Measurements from ENCODE around the gene ZNF296.

The ZNF296 gene

GRCh38 chr19:45097776-45098520 is 21.7 kb upstream of the ZNF296 start:
- Mint-ChIP-seq H3K27me3 (no peaks in the 10 kb centered on the region), H3K36me3 (ENCODE audit: low read depth) (peaks cover 26% of the 10 kb centered on the region), H3K4me1 (ENCODE audit: low read depth) (peaks cover 75% of the 10 kb centered on the region), H3K27ac (peak overlapping the region; percentile 75), H3K9me3 (no peaks in the 10 kb centered on the region), H3K4me3 (no peak overlapping the region)

GRCh38 chr19:45097450-45097775 is 21.1 kb upstream of the ZNF296 start:
- Mint-ChIP-seq H3K36me3 (ENCODE audit: low read depth) (peaks cover 26% of the 10 kb centered on the region), H3K27ac (peak overlapping the region; percentile 75), H3K4me1 (ENCODE audit: low read depth) (peaks cover 75% of the 10 kb centered on the region), H3K4me3 (no peak overlapping the region), H3K9me3 (no peaks in the 10 kb centered on the region), H3K27me3 (no peaks in the 10 kb centered on the region)

- H3K4me1 Mint-ChIP-seq (ENCODE audit: low read depth): peaks cover 77% of the 10 kb centered on the region
- no peaks in the 10 kb centered on the region for H3K9me3 Mint-ChIP-seq
- H3K4me3 Mint-ChIP-seq: no peak overlapping the region
- peaks cover 30% of the 10 kb centered on the region for H3K36me3 Mint-ChIP-seq (ENCODE audit: low read depth)
- peak overlapping the region; percentile 80 for H3K27ac Mint-ChIP-seq
- no peaks in the 10 kb centered on the region for H3K27me3 Mint-ChIP-seq
Measured at GRCh38 chr19:45096700-45097099, 20.4 kb upstream of the ZNF296 start.

DNA sequence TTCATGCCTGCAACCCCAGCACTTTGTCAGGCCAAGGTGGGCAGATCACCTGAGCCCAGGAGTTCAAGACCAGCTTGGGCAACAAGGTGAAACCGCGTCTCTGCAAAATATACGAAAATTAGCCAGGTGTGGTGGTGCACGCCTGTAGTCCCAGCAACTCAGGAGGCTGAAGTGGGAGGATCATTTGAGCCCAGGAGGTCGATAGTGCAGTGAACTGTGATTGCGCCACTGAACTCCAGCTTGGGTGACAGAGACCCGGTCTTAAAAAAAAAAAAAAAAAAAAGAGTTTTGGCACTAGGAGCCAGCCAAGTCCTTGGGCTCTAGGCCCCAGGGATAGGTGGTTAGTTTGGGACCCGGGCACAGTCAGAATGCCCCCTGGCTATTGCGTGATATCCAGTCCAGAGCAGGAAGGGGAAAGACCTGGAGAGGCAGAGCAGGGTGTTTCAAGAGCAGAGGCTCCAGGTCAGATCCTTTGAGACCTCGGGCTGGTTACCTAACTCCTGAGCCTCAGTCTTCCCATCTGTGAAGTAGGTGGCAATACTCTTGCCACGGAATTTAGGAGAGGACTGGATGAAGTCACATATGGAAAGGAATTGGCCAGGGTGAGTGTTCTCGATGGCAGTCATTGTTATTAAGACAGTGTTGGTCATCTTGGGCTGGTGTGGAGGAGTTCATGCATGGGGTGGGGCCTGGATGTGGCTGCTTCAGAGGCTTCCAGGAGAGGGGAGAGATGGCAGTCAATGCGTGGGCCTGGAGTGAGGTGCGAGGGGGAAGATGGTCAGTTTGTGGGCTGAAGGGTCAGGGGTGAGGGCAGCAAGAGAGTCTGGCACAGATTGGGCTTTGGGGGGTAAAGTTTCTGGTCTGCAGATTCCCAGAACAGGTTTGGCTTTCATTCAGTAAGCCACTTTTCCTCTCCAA is 19.5 kb upstream of the ZNF296 start:
- H3K4me1 Mint-ChIP-seq (ENCODE audit: low read depth): peaks cover 77% of the 10 kb centered on the region
- peaks cover 3% of the 10 kb centered on the region for H3K9me3 Mint-ChIP-seq
- no peak overlapping the region for H3K4me3 Mint-ChIP-seq

GRCh38 chr19:45094707-45095106 is 18.4 kb upstream of the ZNF296 start:
- Mint-ChIP-seq H3K27me3 (no peaks in the 10 kb centered on the region), H3K4me1 (ENCODE audit: low read depth) (peaks cover 76% of the 10 kb centered on the region), H3K36me3 (ENCODE audit: low read depth) (peaks cover 47% of the 10 kb centered on the region), H3K27ac (peak overlapping the region; percentile 67), H3K4me3 (peak overlapping the region; percentile 94), H3K9me3 (peaks cover 3% of the 10 kb centered on the region)

More for the DNA sequence above, 19.5 kb upstream of the ZNF296 start:
- Mint-ChIP-seq H3K36me3 (ENCODE audit: low read depth) (peaks cover 40% of the 10 kb centered on the region), H3K27ac (peak overlapping the region; percentile 80), H3K27me3 (no peaks in the 10 kb centered on the region)

GRCh38 chr19:45094137-45094536 is 17.9 kb upstream of the ZNF296 start:
- Mint-ChIP-seq H3K4me1 (ENCODE audit: low read depth) (peaks cover 74% of the 10 kb centered on the region), H3K36me3 (ENCODE audit: low read depth) (peaks cover 48% of the 10 kb centered on the region), H3K9me3 (peaks cover 3% of the 10 kb centered on the region), H3K4me3 (peak overlapping the region; percentile 94), H3K27ac (peak overlapping the region; percentile 89), H3K27me3 (no peaks in the 10 kb centered on the region)

DNA sequence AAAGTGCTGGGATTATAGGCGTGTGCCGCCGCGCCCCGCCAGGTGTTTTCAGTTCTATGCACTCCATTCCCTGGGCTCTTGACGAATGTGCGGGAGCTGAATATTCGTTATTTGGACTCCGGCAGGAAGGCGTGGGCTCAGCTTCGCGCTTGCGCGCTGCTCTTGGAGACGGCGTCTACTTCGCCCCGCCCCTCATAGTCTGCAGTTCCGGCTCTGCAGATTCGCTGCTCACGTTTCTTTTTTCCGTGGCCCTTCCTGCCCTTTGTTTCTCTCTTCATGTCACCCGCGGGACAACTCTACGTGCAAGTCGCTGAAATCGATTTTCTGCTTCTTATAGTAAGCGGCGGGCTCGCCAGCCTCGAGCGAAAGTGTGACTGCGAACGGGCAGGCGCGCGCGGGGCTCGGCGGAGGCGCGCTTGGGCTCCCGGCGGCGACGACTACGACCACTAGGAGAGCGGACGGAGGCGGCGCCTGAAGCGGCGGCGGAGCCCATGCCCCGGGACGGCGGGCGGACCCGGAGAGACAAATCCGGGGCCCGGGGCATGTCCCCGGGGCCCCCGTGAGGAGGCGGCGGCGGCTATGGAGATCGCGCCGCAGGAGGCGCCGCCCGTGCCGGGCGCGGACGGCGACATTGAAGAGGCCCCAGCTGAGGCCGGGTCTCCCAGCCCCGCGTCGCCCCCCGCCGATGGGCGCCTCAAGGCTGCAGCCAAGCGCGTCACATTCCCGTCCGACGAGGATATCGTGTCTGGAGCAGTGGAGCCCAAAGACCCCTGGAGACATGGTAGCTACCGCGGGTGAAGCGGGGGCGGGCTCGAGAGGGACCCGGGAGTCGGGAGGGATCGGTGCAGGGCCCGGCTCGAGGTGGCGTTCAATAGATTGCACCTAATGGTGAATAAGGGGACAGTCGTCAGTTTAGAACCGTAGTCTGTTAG is 16.7 kb upstream of the ZNF296 start, which contains the start of gene PPP1R37:
Gene PPP1R37 (plus strand): TSS at position 433 of the 932 bp plus-strand sequence. CDS start 147 bp downstream, at position 580.
- H3K27me3 Mint-ChIP-seq: no peaks in the 10 kb centered on the region
- H3K9me3 Mint-ChIP-seq: peaks cover 3% of the 10 kb centered on the region
- peaks cover 66% of the 10 kb centered on the region for H3K4me1 Mint-ChIP-seq (ENCODE audit: low read depth)
- peak within 1 kb of the TSS; percentile 99 for H3K27ac Mint-ChIP-seq
- H3K36me3 Mint-ChIP-seq (ENCODE audit: low read depth): peaks cover 51% of the 10 kb centered on the region
- H3K4me3 Mint-ChIP-seq: peak within 1 kb of the TSS; percentile 94

DNA sequence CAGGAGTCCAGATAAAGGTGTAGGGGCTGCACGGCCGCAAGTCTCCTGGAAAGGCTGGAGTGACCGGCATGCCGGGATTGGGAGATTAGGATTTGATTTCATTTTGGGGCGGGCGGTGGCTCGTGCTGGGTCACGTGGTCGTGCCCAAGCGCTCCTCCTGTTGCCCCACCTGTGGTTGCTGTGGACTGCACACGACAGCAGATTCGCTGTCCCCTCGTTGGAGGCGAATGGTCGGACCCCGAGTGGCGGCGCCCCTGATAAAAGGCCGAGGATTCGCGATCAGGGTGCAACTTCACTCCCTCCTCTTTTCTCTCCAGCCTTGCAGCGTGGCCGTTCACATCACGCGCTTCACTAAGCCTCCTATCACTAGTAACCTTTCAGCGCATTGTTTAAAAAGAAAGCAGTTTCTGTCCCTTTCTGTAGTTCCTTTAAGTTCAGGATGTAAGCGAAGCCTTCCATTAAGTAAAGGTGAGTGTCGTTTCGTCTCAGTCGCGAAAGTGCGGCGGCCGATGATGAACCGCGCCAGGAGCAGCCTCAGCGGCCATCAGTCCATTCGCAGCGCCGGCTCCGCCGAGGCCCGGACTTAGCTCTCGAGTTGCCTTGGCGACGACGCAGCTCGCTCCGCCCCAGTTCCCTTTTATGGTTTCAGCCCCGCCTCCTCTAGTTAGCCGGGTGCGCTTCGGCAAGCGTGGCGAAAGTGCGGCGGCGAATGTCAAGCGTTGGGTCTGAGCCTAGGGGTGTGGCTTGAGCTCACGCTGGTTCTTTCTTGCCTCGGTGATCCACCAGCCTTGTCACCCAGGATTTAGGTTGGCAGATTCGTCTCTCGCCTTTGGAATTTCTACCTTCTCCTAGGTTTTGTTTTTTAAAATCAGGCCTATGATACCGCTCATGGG is 15.0 kb upstream of the ZNF296 start:
- H3K4me1 Mint-ChIP-seq (ENCODE audit: low read depth): peaks cover 64% of the 10 kb centered on the region
- H3K36me3 Mint-ChIP-seq (ENCODE audit: low read depth): peaks cover 60% of the 10 kb centered on the region
- H3K4me3 Mint-ChIP-seq: peak overlapping the region; percentile 94
- peaks cover 3% of the 10 kb centered on the region for H3K9me3 Mint-ChIP-seq
- H3K27ac Mint-ChIP-seq: peak overlapping the region; percentile 92
- H3K27me3 Mint-ChIP-seq: no peaks in the 10 kb centered on the region

DNA sequence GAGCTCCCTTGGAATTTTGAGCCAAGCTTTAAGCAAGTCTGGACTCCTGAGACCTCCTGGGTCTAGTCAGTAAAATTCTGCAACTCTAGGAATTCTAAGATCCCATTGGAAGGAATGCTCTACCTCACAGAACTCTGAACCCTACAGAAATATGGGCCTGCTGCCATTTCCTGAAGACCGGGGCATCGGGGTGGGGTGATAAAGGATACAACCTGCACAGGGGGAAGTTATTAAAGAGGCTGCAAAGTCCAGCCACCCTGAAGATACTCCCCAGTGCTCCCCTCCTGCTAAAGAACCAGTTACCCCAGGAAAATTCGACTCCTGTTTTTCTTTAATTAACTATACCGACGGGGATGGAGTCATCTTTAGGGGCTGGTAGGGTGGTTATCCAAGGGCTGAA is 14.3 kb upstream of the ZNF296 start:
- Mint-ChIP-seq H3K4me1 (ENCODE audit: low read depth) (peaks cover 60% of the 10 kb centered on the region), H3K4me3 (no peak overlapping the region), H3K27me3 (no peaks in the 10 kb centered on the region), H3K36me3 (ENCODE audit: low read depth) (peaks cover 57% of the 10 kb centered on the region), H3K9me3 (peaks cover 3% of the 10 kb centered on the region), H3K27ac (no peak overlapping the region)

DNA sequence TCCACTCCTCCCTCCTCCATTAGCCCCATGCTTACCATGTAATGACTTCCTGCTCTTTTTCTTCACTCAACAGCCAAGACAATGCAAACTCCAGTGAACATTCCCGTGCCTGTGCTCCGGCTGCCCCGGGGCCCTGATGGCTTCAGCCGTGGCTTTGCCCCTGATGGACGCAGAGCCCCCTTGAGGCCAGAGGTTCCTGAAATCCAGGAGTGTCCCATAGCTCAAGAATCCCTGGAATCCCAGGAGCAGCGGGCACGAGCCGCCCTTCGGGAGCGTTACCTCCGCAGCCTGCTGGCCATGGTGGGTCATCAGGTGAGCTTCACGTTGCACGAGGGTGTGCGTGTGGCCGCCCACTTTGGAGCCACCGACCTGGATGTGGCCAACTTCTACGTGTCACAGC is 13.8 kb upstream of the ZNF296 start:
- Mint-ChIP-seq H3K4me1 (ENCODE audit: low read depth) (peaks cover 57% of the 10 kb centered on the region), H3K4me3 (no peak overlapping the region), H3K9me3 (peaks cover 3% of the 10 kb centered on the region), H3K36me3 (ENCODE audit: low read depth) (peaks cover 62% of the 10 kb centered on the region), H3K27ac (no peak overlapping the region), H3K27me3 (no peaks in the 10 kb centered on the region)

GRCh38 chr19:45087531-45087930 is 11.3 kb upstream of the ZNF296 start:
- Mint-ChIP-seq H3K4me1 (ENCODE audit: low read depth) (peaks cover 35% of the 10 kb centered on the region), H3K27me3 (no peaks in the 10 kb centered on the region), H3K27ac (peak overlapping the region; percentile 85), H3K4me3 (peak overlapping the region; percentile 27), H3K36me3 (ENCODE audit: low read depth) (peaks cover 56% of the 10 kb centered on the region), H3K9me3 (peaks cover 3% of the 10 kb centered on the region)

- H3K4me1 Mint-ChIP-seq (ENCODE audit: low read depth): peaks cover 35% of the 10 kb centered on the region
- H3K9me3 Mint-ChIP-seq: peaks cover 3% of the 10 kb centered on the region
- H3K27ac Mint-ChIP-seq: peak overlapping the region; percentile 22
- no peak overlapping the region for H3K4me3 Mint-ChIP-seq
- H3K36me3 Mint-ChIP-seq (ENCODE audit: low read depth): peaks cover 59% of the 10 kb centered on the region
- H3K27me3 Mint-ChIP-seq: no peaks in the 10 kb centered on the region
Measured at GRCh38 chr19:45086480-45086879, 10.2 kb upstream of the ZNF296 start.

DNA sequence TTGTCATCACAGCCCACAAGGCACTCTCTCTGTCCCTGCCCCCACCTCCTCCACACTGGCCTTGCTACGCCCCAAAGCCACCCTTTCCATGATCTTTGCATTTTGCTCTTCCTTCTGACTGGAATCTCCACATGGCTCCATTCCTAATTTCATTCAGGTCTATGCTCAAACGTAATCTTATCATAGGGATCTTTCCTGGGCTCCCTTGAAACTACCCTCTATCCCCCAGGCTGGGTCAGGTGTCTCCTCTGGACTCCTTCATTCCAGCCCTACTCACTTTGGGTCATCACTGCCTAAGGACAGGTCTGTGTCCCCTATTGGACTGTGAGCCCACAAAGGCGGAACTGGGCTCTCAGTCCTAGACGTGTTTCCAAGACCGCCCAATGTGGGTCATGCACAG is 5.9 kb upstream of the ZNF296 start:
- Mint-ChIP-seq H3K36me3 (ENCODE audit: low read depth) (peaks cover 35% of the 10 kb centered on the region), H3K27ac (no peak overlapping the region), H3K4me1 (ENCODE audit: low read depth) (peaks cover 49% of the 10 kb centered on the region), H3K27me3 (no peaks in the 10 kb centered on the region), H3K9me3 (no peaks in the 10 kb centered on the region), H3K4me3 (peak overlapping the region; percentile 1)
